Tibial nerve (tissue), 4 donors: ENCODE data around the gene PI4K2A. TPM values are rescaled to one million over a fixed set of nuclear protein-coding genes. Genes with fewer than 3 reads are reported as not detected.

Source experiments
- DNase-seq, 2 donors: peaks; one replicate each; pipeline ENCODE4 v3.0.0-alpha.2; 2019; ENCODE audit warnings: low spot score in 2 of 2
- H3K27ac ChIP-seq, 4 donors: fragments of 200-600 bp; sonication (generic) in 3 of 4; one replicate each; pipeline ENCODE4 v1.5.1; 2017 to 2019; ENCODE audit warnings: mild to moderate bottlenecking in 1 of 4
- H3K27me3 ChIP-seq, 2 donors: fragments of 200-600 bp; sonication (generic) in 1 of 2; one replicate each; pipeline versions ENCODE4 v1.5.1 to v1.6.0; 2017 to 2019
- H3K36me3 ChIP-seq, 3 donors: fragments of 200-600 bp; sonication (generic); one replicate each; pipeline ENCODE4 v1.5.1; 2018 to 2019
- H3K4me1 ChIP-seq, 4 donors: fragments of 200-600 bp; sonication (generic) in 3 of 4; one replicate each; pipeline ENCODE4 v1.5.1; 2017 to 2019
- H3K4me3 ChIP-seq, 4 donors: fragments of 200-600 bp; sonication (generic) in 3 of 4; one replicate each; pipeline ENCODE4 v1.5.1; 2017 to 2019; ENCODE audit warnings: mild to moderate bottlenecking in 1 of 4, moderate library complexity in 1 of 4
- H3K9me3 ChIP-seq, 4 donors: fragments of 200-600 bp; sonication (generic) in 3 of 4; one replicate each; pipeline ENCODE4 v1.5.1; 2017 to 2019
- CTCF ChIP-seq, 5 experiments: fragments of 200-600 bp in 3 of 5; fragments of 450-650 bp in 2 of 5; sonication (generic) in 3 of 5; IDR thresholded peaks; one replicate each; pipeline ENCODE4 v1.5.1; 2016 to 2019; ENCODE audit warnings: antibody characterized with exemption in 5 of 5, mild to moderate bottlenecking in 3 of 5, moderate library complexity in 2 of 5
- EP300 ChIP-seq, 2 donors: sonication (generic); formaldehyde crosslinking; IDR thresholded peaks; one replicate each; pipeline ENCODE4 v1.6.1; 2017; ENCODE audit warnings: antibody characterized with exemption in 2 of 2, mild to moderate bottlenecking in 1 of 2
- POLR2A ChIP-seq, 2 donors: fragments of 450-650 bp; IDR thresholded peaks; one replicate each; pipeline ENCODE4 v1.6.1; 2017; ENCODE audit warnings: antibody characterized with exemption in 2 of 2, mild to moderate bottlenecking in 2 of 2, moderate library complexity in 2 of 2
- WGBS, 2 donors: methylation state at CpG; one replicate each; pipeline ENCODE4 v1.1.5; 2018; 5-methylcytosine and 5-hydroxymethylcytosine counted together
- total RNA-seq, 4 donors: library from RNA; depleted of rRNA; stranded (reverse); fragments of >200 nt; gene quantifications; one replicate each; pipeline ENCODE4 v1.1.0, GENCODE V29; 2016

PI4K2A gene
- total RNA-seq, 4 donors from 2014 or later, result 17.0 to 29.1 (median 21.0) TPM

GRCh38 chr10:97612386-97612785 lies 28.1 kb upstream of the PI4K2A start:
- peak in 1 of 2 donors; percentile 17 for DNase-seq
- TF ChIP-seq CTCF (IDR thresholded peaks at IDR 0.05) (peak; percentile 5 to 63 (median 19)), POLR2A (IDR thresholded peaks at IDR 0.05) (no peak), EP300 (IDR thresholded peaks at IDR 0.05) (no peak)
- WGBS, 2 donors, result 13 to 29% methylated on average over 2 of the region's 2 CpGs
- Histone ChIP-seq H3K36me3 (peaks cover 0 to 33% (median 0%) of the 10 kb centered on the region in 3 donors), H3K9me3 (no peaks in the 10 kb centered on the region), H3K27me3 (no peaks in the 10 kb centered on the region), H3K27ac (no peak overlapping the region), H3K4me1 (peaks cover 0 to 4% (median 0%) of the 10 kb centered on the region in 4 donors), H3K4me3 (no peak overlapping the region)

- DNase-seq, result no peak
- Histone ChIP-seq H3K4me1 (no peaks in the 10 kb centered on the region), H3K36me3 (peaks cover 0 to 50% (median 0%) of the 10 kb centered on the region in 3 donors), H3K9me3 (no peaks in the 10 kb centered on the region), H3K27me3 (no peaks in the 10 kb centered on the region), H3K4me3 (no peak overlapping the region), H3K27ac (no peak overlapping the region)
- no peak for TF ChIP-seq POLR2A (IDR thresholded peaks at IDR 0.05)
- no peak for TF ChIP-seq CTCF (IDR thresholded peaks at IDR 0.05)
- no peak for TF ChIP-seq EP300 (IDR thresholded peaks at IDR 0.05)
- WGBS, 2 donors, result 91 to 93% methylated on average over 4 of the region's 4 CpGs
Measured at GRCh38 chr10:97618285-97618684, 22.2 kb upstream of the PI4K2A start.

- Histone ChIP-seq H3K4me1 (no peaks in the 10 kb centered on the region), H3K27me3 (no peaks in the 10 kb centered on the region), H3K4me3 (no peak overlapping the region), H3K9me3 (no peaks in the 10 kb centered on the region), H3K27ac (no peak overlapping the region), H3K36me3 (peaks cover 0 to 49% (median 0%) of the 10 kb centered on the region in 3 donors)
- TF ChIP-seq EP300 (IDR thresholded peaks at IDR 0.05) (no peak), CTCF (IDR thresholded peaks at IDR 0.05) (no peak), POLR2A (IDR thresholded peaks at IDR 0.05) (no peak)
- DNase-seq, result no peak
- WGBS, 2 donors, result 97% methylated on average over 4 of the region's 4 CpGs
Measured at GRCh38 chr10:97618733-97619132, 21.7 kb upstream of the PI4K2A start.

GRCh38 chr10:97623277-97623676 lies 17.2 kb upstream of the PI4K2A start:
- Histone ChIP-seq H3K4me1 (no peaks in the 10 kb centered on the region), H3K9me3 (no peaks in the 10 kb centered on the region), H3K27ac (no peak overlapping the region), H3K27me3 (no peaks in the 10 kb centered on the region), H3K4me3 (no peak overlapping the region), H3K36me3 (peaks cover 0 to 12% (median 0%) of the 10 kb centered on the region in 3 donors)
- no peak for DNase-seq
- WGBS, 2 donors, result 82 to 83% methylated on average over 1 of the region's 1 CpG
- no peak for TF ChIP-seq EP300 (IDR thresholded peaks at IDR 0.05)
- TF ChIP-seq CTCF (IDR thresholded peaks at IDR 0.05), result no peak
- no peak for TF ChIP-seq POLR2A (IDR thresholded peaks at IDR 0.05)

GRCh38 chr10:97627731-97628130 lies 12.7 kb upstream of the PI4K2A start:
- Histone ChIP-seq H3K27ac (no peak overlapping the region), H3K4me1 (peaks cover 0 to 12% (median 3%) of the 10 kb centered on the region in 4 donors), H3K4me3 (no peak overlapping the region), H3K36me3 (no peaks in the 10 kb centered on the region), H3K27me3 (no peaks in the 10 kb centered on the region), H3K9me3 (no peaks in the 10 kb centered on the region)
- TF ChIP-seq POLR2A (IDR thresholded peaks at IDR 0.05) (no peak), CTCF (IDR thresholded peaks at IDR 0.05) (no peak), EP300 (IDR thresholded peaks at IDR 0.05) (no peak)
- WGBS, 2 donors, result 81 to 82% methylated on average over 4 of the region's 4 CpGs
- no peak for DNase-seq
